ENCODE measurements around the gene HDDC3.

HDDC3 gene

DNA sequence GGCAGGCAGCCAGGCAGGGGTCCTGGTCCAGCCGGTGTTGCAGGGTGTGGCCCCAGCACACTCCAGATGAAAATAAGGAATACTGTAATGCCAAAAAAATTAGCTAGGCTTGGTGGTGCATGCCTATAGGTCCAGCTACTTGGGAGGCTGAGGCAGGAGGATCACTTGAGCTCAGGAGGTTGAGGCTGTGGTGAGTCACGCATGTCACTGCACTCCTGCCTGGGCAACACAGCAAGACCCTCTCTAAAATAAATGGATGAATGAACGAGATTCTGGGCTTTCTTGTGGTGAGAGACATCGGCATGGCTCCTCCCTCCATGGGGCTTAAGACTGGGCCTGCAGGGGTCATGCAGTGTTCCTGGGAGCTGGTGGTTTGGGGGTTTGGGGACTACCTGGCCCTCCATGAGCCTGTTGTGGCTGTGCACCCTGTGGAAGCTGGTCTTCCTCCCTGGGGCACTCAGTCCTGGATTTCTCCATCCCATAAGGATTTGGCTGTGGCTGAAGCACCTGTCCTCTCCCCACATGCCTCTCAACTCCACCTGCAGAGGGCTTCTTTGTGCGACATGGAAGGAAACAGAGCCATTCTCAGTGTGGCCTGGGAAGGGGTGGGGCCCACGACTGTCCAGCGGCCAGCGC lies 14.7 kb upstream of the HDDC3 start:
- no peaks in the 10 kb centered on the region for H3K27me3 ChIP-seq
- TF ChIP-seq, protein P1, sequence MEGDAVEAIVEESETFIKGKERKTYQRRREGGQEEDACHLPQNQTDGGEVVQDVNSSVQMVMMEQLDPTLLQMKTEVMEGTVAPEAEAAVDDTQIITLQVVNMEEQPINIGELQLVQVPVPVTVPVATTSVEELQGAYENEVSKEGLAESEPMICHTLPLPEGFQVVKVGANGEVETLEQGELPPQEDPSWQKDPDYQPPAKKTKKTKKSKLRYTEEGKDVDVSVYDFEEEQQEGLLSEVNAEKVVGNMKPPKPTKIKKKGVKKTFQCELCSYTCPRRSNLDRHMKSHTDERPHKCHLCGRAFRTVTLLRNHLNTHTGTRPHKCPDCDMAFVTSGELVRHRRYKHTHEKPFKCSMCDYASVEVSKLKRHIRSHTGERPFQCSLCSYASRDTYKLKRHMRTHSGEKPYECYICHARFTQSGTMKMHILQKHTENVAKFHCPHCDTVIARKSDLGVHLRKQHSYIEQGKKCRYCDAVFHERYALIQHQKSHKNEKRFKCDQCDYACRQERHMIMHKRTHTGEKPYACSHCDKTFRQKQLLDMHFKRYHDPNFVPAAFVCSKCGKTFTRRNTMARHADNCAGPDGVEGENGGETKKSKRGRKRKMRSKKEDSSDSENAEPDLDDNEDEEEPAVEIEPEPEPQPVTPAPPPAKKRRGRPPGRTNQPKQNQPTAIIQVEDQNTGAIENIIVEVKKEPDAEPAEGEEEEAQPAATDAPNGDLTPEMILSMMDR (IDR thresholded peaks at IDR 0.05): no peak
- no peak overlapping the region for H3K4me3 ChIP-seq (ENCODE audit: low read depth in 1 of 2, low read length in 1 of 2)
- H3K27ac ChIP-seq: no peak overlapping the region
- peaks cover 88% of the 10 kb centered on the region for H3K36me3 ChIP-seq
- no peaks in the 10 kb centered on the region for H3K9me3 ChIP-seq
- H3K4me1 ChIP-seq (ENCODE audit: control insufficient read depth in 1 of 2, insufficient read depth in 1 of 2, low read depth in 1 of 2, low read length in 1 of 2): peaks cover 8 to 11% of the 10 kb centered on the region in 2 experiments

DNA sequence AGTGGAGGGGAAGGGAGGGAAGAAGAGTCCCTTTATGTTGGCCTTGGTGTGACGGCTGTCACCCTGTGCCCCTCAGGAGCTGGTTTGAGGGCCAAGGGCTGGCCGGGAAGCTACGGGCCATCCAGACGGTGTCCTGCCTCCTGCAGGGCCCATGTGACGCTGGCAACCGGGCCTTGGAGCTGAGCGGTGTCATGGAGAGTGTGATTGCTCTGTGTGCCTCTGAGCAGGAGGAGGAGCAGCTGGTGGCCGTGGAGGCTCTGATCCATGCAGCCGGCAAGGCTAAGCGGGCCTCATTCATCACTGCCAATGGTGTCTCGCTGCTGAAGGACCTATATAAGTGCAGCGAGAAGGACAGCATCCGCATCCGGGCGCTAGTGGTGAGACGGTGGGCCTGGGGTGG lies 14.2 kb upstream of the HDDC3 start:
- H3K36me3 ChIP-seq: peaks cover 88% of the 10 kb centered on the region
- TF ChIP-seq, protein P1 (IDR thresholded peaks at IDR 0.05): no peak
- H3K9me3 ChIP-seq: no peaks in the 10 kb centered on the region
- peaks cover 8 to 11% of the 10 kb centered on the region in 2 experiments for H3K4me1 ChIP-seq (ENCODE audit: control insufficient read depth in 1 of 2, insufficient read depth in 1 of 2, low read depth in 1 of 2, low read length in 1 of 2)
- H3K27ac ChIP-seq: no peak overlapping the region
- H3K4me3 ChIP-seq (ENCODE audit: low read depth in 1 of 2, low read length in 1 of 2): no peak overlapping the region
- no peaks in the 10 kb centered on the region for H3K27me3 ChIP-seq

DNA sequence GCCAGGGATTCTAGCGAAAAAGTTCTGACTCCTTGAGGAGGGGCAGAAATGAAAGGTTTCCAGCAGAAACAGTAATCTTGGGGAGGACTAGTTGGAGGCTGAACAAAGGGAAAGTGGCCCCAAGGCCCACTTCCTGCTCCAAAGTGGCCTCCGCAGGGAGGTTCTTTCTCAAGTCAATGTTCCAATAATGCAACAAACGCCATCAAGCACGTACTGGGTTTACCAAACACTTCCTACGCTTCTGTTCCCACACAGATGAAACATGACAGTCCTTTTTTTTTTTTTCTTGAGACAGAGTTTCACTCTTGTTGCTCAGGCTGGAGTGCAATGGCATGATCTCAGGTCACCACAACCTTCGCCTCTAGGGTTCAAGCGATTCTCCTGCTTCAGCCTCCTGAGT lies 12.7 kb upstream of the HDDC3 start:
- TF ChIP-seq, protein P1 (IDR thresholded peaks at IDR 0.05): no peak
- Histone ChIP-seq H3K36me3 (peaks cover 88% of the 10 kb centered on the region), H3K4me1 (ENCODE audit: control insufficient read depth in 1 of 2, insufficient read depth in 1 of 2, low read depth in 1 of 2, low read length in 1 of 2) (peaks cover 8 to 11% of the 10 kb centered on the region in 2 experiments)

DNA sequence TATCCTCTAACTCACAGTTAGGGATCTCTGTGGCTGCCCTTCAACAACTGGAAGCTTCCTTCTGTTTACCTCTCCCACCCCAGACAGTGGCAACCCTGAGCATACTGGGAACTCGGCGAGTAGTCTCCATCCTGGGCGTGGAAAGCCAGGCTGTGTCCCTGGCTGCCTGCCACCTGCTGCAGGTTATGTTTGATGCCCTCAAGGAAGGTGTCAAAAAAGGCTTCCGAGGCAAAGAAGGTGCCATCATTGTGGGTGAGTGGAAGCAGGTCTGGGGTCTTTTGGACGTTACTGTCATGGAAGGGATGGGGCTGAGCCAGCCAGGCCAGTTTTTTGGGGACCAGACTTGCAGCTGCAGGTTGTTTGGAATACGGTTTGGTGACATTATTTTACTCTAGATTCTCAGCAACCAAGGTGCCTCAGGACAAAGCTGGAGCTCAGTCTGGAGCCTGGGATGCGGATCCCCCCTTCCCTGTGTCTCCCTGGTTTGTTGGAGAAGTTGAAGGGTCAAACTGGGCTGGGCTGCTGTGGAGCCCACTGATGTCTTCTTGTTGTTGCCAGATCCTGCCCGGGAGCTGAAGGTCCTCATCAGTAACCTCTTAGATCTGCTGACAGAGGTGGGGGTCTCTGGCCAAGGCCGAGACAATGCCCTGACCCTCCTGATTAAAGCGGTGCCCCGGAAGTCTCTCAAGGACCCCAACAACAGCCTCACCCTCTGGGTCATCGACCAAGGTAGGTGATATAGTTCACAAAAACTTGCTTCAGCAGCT lies 10.2 kb upstream of the HDDC3 start:
- TF ChIP-seq, protein P1 (IDR thresholded peaks at IDR 0.05): no peak
- H3K9me3 ChIP-seq: no peaks in the 10 kb centered on the region
- H3K27me3 ChIP-seq: no peaks in the 10 kb centered on the region
- H3K27ac ChIP-seq: no peak overlapping the region
- peaks cover 8 to 11% of the 10 kb centered on the region in 2 experiments for H3K4me1 ChIP-seq (ENCODE audit: control insufficient read depth in 1 of 2, insufficient read depth in 1 of 2, low read depth in 1 of 2, low read length in 1 of 2)
- peaks cover 85% of the 10 kb centered on the region for H3K36me3 ChIP-seq
- no peak overlapping the region for H3K4me3 ChIP-seq (ENCODE audit: low read depth in 1 of 2, low read length in 1 of 2)

More for the DNA sequence above, 12.7 kb upstream of the HDDC3 start:
- Histone ChIP-seq H3K27ac (peak overlapping the region; percentile 68), H3K4me3 (ENCODE audit: low read depth in 1 of 2, low read length in 1 of 2) (no peak overlapping the region), H3K9me3 (no peaks in the 10 kb centered on the region), H3K27me3 (no peaks in the 10 kb centered on the region)

DNA sequence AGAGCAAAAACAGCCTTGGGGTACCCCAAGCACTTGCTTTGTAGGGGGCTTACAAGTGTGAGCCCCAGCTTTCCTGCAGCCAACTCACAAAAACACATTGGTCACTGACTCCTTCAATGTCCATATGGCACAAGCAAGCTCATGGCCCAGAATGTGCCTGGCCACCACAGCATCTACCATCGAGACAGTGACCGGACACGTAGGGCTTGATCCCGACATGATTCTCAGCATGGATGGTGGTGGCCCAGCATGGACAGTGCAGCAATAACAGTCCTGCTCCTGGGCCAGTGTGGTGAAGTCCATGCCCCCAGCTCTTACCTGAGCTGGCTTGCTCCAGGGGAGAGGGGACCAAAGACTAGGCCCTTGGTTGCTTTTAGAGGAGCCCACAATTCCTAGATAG lies 8.7 kb upstream of the HDDC3 start:
- no peaks in the 10 kb centered on the region for H3K9me3 ChIP-seq
- peaks cover 14 to 22% of the 10 kb centered on the region in 2 experiments for H3K4me1 ChIP-seq (ENCODE audit: control insufficient read depth in 1 of 2, insufficient read depth in 1 of 2, low read depth in 1 of 2, low read length in 1 of 2)
- peaks cover 71% of the 10 kb centered on the region for H3K36me3 ChIP-seq
- no peak overlapping the region for H3K4me3 ChIP-seq (ENCODE audit: low read depth in 1 of 2, low read length in 1 of 2)
- TF ChIP-seq, protein P1 (IDR thresholded peaks at IDR 0.05): no peak
- no peaks in the 10 kb centered on the region for H3K27me3 ChIP-seq
- H3K27ac ChIP-seq: no peak overlapping the region
